HCT116 (cell line): Measurements from ENCODE around the gene BACH1. TPM values are rescaled to one million over a fixed set of nuclear protein-coding genes. Genes with fewer than 3 reads are reported as not detected.

Source experiments
- ATAC-seq: fragments of 200-7000 bp; cut with Tn5 transposase; 2 replicates; pipeline ENCODE4 v1.9.1; 2020; ENCODE audit warnings: mild to moderate bottlenecking, moderate library complexity
- BruUV-seq: library from RNA; stranded (reverse); fragments of 400-500 nt; replicated peaks from 2 replicates; lab custom pipeline; 2021; lab: Mats Ljungman, UMichigan
- CTCF ChIA-PET: fragments of 300-600 bp; sonication (Branson Sonifier 250); formaldehyde crosslinking; loops from one replicate; lab custom pipeline; 2021; ENCODE audit warnings: antibody characterized with exemption; lab: Charles Lee
- POLR2A ChIA-PET: fragments of 300-600, 350-600 bp; sonication (Branson Sonifier 250); formaldehyde crosslinking; loops from one replicate; lab custom pipeline; 2021; ENCODE audit warnings: antibody characterized with exemption; lab: Charles Lee
- RAD21 ChIA-PET, 2 experiments: fragments of 300-600 bp; sonication (Branson Sonifier 250); formaldehyde crosslinking; loops; one replicate each; lab custom pipeline; 2023; ENCODE audit warnings: low total read pairs in 2 of 2; ENCODE audit not compliant: uncharacterized antibody in 2 of 2, unreplicated experiment in 2 of 2, low non-redundant PET in 1 of 2; lab: Charles Lee
- DNase-seq: peaks from one replicate; pipeline ENCODE4 v3.0.0-alpha.2; 2010; ENCODE audit warnings: low read depth, low spot score
- H2AFZ ChIP-seq: fragments of 200-600 bp; shearing (Covaris generic), sonication (generic); 2 replicates; pipeline ENCODE4 v1.6.1; 2017; ENCODE audit warnings: low read depth, mixed run types, mixed read lengths, antibody characterized with exemption, low read length; ENCODE audit not compliant: poor library complexity, severe bottlenecking
- H3K27ac ChIP-seq: 2 replicates; pipeline ENCODE4 v1.5.1; 2012; ENCODE audit warnings: low read depth, low read length
- H3K27me3 ChIP-seq: fragments of 200-600 bp; sonication (generic); 2 replicates; pipeline ENCODE4 v1.6.1; 2016; ENCODE audit warnings: mixed run types, low read length, mixed read lengths; ENCODE audit not compliant: insufficient read depth
- H3K36me3 ChIP-seq, 2 experiments: fragments of 200-500 bp in 1 of 2; fragments of 200-600 bp in 1 of 2; sonication (Bioruptor generic) in 1 of 2; sonication (generic) in 1 of 2; 2 replicates each; pipeline versions ENCODE4 v1.5.1 to v1.6.1; 2014 to 2016; ENCODE audit warnings: low read length in 2 of 2, inconsistent platforms in 1 of 2, mixed read lengths in 1 of 2, mixed run types in 1 of 2; ENCODE audit not compliant: insufficient read depth in 2 of 2, control insufficient read depth in 1 of 2
- H3K4me1 ChIP-seq, 2 experiments: fragments of 200-600 bp in 1 of 2; sonication (generic) in 1 of 2; 2 replicates each; pipeline versions ENCODE4 v1.5.1 to v1.6.1; 2012 to 2017; ENCODE audit warnings: low read length in 2 of 2, inconsistent platforms in 1 of 2, mild to moderate bottlenecking in 1 of 2, mixed read lengths in 1 of 2, mixed run types in 1 of 2, moderate library complexity in 1 of 2; ENCODE audit not compliant: insufficient read depth in 2 of 2, control insufficient read depth in 1 of 2
- H3K4me2 ChIP-seq: fragments of 200-600 bp; sonication (generic); 2 replicates; pipeline ENCODE4 v1.6.1; 2017; ENCODE audit warnings: mixed run types, low read length, mixed read lengths
- H3K4me3 ChIP-seq, 2 experiments: fragments of 200-600 bp in 1 of 2; sonication (generic) in 1 of 2; replicated peaks in 1 of 2; 2 replicates each; pipeline ENCODE4 v1.5.1; 2011 to 2016; ENCODE audit warnings: low read length in 2 of 2, control low read depth in 1 of 2, low read depth in 1 of 2, mild to moderate bottlenecking in 1 of 2, mixed read lengths in 1 of 2, mixed run types in 1 of 2
- H3K79me2 ChIP-seq: fragments of 200-600 bp; sonication (generic); 2 replicates; pipeline ENCODE4 v1.6.1; 2017; ENCODE audit warnings: mild to moderate bottlenecking, mixed run types, low read length, moderate library complexity, mixed read lengths; ENCODE audit not compliant: insufficient read depth
- H3K9ac ChIP-seq: fragments of 200-600 bp; sonication (generic); 2 replicates; pipeline ENCODE4 v1.6.1; 2016; ENCODE audit warnings: low read length, mixed read lengths
- H3K9me2 ChIP-seq: fragments of 200-600 bp; sonication (generic), shearing (Covaris generic); 2 replicates; pipeline ENCODE4 v1.6.1; 2017; ENCODE audit warnings: mixed run types, mild to moderate bottlenecking, moderate library complexity; ENCODE audit not compliant: insufficient read depth
- H3K9me3 ChIP-seq, 2 experiments: fragments of 200-500 bp in 1 of 2; fragments of 200-600 bp in 1 of 2; sonication (Bioruptor generic) in 1 of 2; sonication (generic) in 1 of 2; 2 replicates each; pipeline ENCODE4 v1.6.1; 2014 to 2017; ENCODE audit warnings: low read length in 2 of 2, mixed read lengths in 2 of 2, inconsistent platforms in 1 of 2, low read depth in 1 of 2, mild to moderate bottlenecking in 1 of 2, mixed run types in 1 of 2, moderate library complexity in 1 of 2; ENCODE audit not compliant: control insufficient read depth in 1 of 2, insufficient read depth in 1 of 2
- H4K20me1 ChIP-seq: fragments of 200-600 bp; sonication (generic), shearing (Covaris generic); 2 replicates; pipeline ENCODE4 v1.6.1; 2017; ENCODE audit warnings: mixed run types, mild to moderate bottlenecking, moderate library complexity; ENCODE audit not compliant: insufficient read depth
- CBX3 ChIP-seq: IDR thresholded peaks from 2 replicates; pipeline ENCODE4 v1.6.1; 2012; ENCODE audit warnings: low read depth
- CEBPB ChIP-seq: IDR thresholded peaks from 2 replicates; pipeline ENCODE4 v1.6.1; 2012; ENCODE audit warnings: low read depth
- CTCF ChIP-seq, 3 experiments: fragments of 200-600 bp in 1 of 3; sonication (generic) in 1 of 3; IDR thresholded peaks in 2 of 3; conservative IDR thresholded peaks in 1 of 3; 2 replicates each; pipeline ENCODE4 v1.5.1; 2012 to 2017; ENCODE audit warnings: low read depth in 2 of 3, low read length in 2 of 3, antibody characterized with exemption in 1 of 3, borderline replicate concordance in 1 of 3, control low read depth in 1 of 3, mild to moderate bottlenecking in 1 of 3, mixed read lengths in 1 of 3, mixed run types in 1 of 3, moderate library complexity in 1 of 3; ENCODE audit not compliant: insufficient read depth in 1 of 3
- EZH2 ChIP-seq: fragments of 200-600 bp; sonication (generic); IDR thresholded peaks from 2 replicates; pipeline ENCODE4 v1.6.1; 2017; ENCODE audit warnings: antibody characterized with exemption, mixed run types
- EZH2phosphoT487 ChIP-seq: fragments of 200-600 bp; IDR thresholded peaks from 2 replicates; pipeline ENCODE4 v1.6.1; 2018; ENCODE audit warnings: antibody characterized with exemption, borderline replicate concordance
- MAX ChIP-seq: IDR thresholded peaks from 2 replicates; pipeline ENCODE4 v1.6.1; 2012
- POLR2A ChIP-seq: IDR thresholded peaks from 2 replicates; pipeline ENCODE4 v1.7.0; 2011; ENCODE audit warnings: borderline replicate concordance; ENCODE audit not compliant: insufficient read depth, insufficient read length; ENCODE audit errors: extremely low read depth
- REST ChIP-seq: IDR thresholded peaks from 2 replicates; pipeline ENCODE4 v1.6.1; 2012; ENCODE audit warnings: low read depth
- SIN3A ChIP-seq: IDR thresholded peaks from 2 replicates; pipeline ENCODE4 v1.6.1; 2012; ENCODE audit warnings: low read depth
- SRF ChIP-seq: IDR thresholded peaks from 2 replicates; pipeline ENCODE4 v1.6.1; 2012; ENCODE audit warnings: low read depth
- YY1 ChIP-seq: IDR thresholded peaks from 2 replicates; pipeline ENCODE4 v1.6.1; 2011; ENCODE audit warnings: low read length, low read depth, moderate library complexity, mild to moderate bottlenecking; ENCODE audit not compliant: insufficient replicate concordance; ENCODE audit errors: extremely low read depth
- ZFX ChIP-seq: fragments of 450-650 bp; IDR thresholded peaks from 2 replicates; pipeline ENCODE4 v1.6.1; 2017
- intact Hi-C: fragments of 100-400 bp; cut with micrococcal nuclease; formaldehyde crosslinking; loops from 2 replicates; pipeline ENCODE4 v1.10.0; 2022
- total RNA-seq: library from RNA; stranded (reverse); gene quantifications from one replicate; pipeline ENCODE4 v1.2.1, GENCODE V29; 2021; ENCODE audit not compliant: unreplicated experiment
- TF ChIP-seq, protein P1 (sequence below): IDR thresholded peaks from 2 replicates; pipeline ENCODE4 v1.6.1; 2011; ENCODE audit warnings: mild to moderate bottlenecking, low read length, moderate library complexity; ENCODE audit not compliant: insufficient replicate concordance; ENCODE audit errors: extremely low read depth

The BACH1 gene
- total RNA-seq, 1 experiment from 2014 or later, result 28.4 TPM

DNA sequence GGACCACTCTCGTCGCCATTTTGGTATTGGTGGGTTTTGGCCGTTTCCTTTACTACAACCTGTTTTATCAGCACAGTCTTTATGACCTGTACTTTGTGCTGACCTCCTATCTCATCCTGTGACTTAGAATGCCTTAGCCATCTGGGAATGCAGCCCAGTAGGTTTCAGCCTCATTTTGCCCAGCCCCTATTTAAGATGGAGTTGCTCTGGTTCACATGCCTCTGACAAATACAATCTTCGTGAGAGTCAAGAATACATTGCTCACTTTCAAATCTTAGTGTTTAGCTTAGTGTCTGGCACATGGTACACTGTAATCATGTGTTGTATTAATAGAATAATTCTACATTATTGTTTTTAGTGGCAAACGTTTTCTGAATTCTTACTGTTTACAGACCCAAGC lies 88.9 kb downstream of the BACH1 start:
- ChIA-PET CTCF (no interaction called here), POLR2A (no interaction called here), RAD21 (no interaction called here)
- no peaks in the 10 kb centered on the region for H3K27me3 ChIP-seq
- no peaks in the 10 kb centered on the region for H3K36me3 ChIP-seq
- no peaks in the 10 kb centered on the region for H3K4me1 ChIP-seq
- no TSS peak for BruUV-seq
- H2AFZ ChIP-seq, result no peak overlapping the region
- no peaks in the 10 kb centered on the region for H3K9me2 ChIP-seq
- H3K27ac ChIP-seq, result no peak overlapping the region
- DNase-seq (no peak), ATAC-seq (no peak)
- no peak overlapping the region for H3K4me2 ChIP-seq
- no peaks in the 10 kb centered on the region for H4K20me1 ChIP-seq
- no peaks in the 10 kb centered on the region for H3K79me2 ChIP-seq
- no peak overlapping the region for H3K9ac ChIP-seq
- TF ChIP-seq ZFX (no peak), YY1 (no peak), POLR2A (no peak), EZH2 (no peak), CBX3 (no peak), EZH2phosphoT487 (no peak)
- no peak overlapping the region for H3K4me3 ChIP-seq
- intact Hi-C loops, result no loop called here
- no peaks in the 10 kb centered on the region for H3K9me3 ChIP-seq

DNA sequence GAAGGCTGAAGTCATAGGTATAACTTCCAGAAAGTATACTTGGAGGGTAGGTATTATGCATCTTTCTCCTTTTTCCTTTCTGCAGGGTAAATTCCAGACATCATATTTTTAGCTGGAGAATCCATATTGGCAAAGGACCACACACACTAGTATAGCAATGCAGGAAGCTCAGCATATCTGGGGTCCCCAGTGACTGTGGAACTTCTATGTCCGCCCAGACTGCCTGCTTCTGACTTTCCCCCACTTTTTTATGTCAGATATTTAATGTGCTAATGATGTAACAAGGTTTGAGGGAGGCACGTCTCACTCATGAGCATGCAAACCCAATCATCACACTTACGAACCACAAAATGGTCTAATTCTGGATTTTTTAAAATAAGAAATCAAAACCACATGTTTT lies 90.4 kb downstream of the BACH1 start:
- ChIA-PET POLR2A (no interaction called here), RAD21 (no interaction called here), CTCF (no interaction called here)
- H3K4me3 ChIP-seq, result no peak overlapping the region
- no peaks in the 10 kb centered on the region for H3K9me2 ChIP-seq
- H4K20me1 ChIP-seq, result no peaks in the 10 kb centered on the region
- no peaks in the 10 kb centered on the region for H3K27me3 ChIP-seq
- no peaks in the 10 kb centered on the region for H3K36me3 ChIP-seq
- no peak overlapping the region for H3K27ac ChIP-seq
- H3K9me3 ChIP-seq, result no peaks in the 10 kb centered on the region
- DNase-seq (no peak), ATAC-seq (no peak)
- no peak overlapping the region for H2AFZ ChIP-seq
- no peak overlapping the region for H3K9ac ChIP-seq
- no peaks in the 10 kb centered on the region for H3K79me2 ChIP-seq
- BruUV-seq, result no TSS peak
- H3K4me1 ChIP-seq, result no peaks in the 10 kb centered on the region
- no peak overlapping the region for H3K4me2 ChIP-seq
- intact Hi-C loops, result no loop called here
- TF ChIP-seq REST (no peak), MAX (no peak), YY1 (no peak), CBX3 (no peak), CTCF (IDR thresholded peaks at IDR 0.05 in 2 of 3, conservative IDR thresholded peaks at IDR 0.05 in 1 of 3; ENCODE audit: borderline replicate concordance in 1 of 3, insufficient read depth in 1 of 3, low read depth in 2 of 3, low read length in 2 of 3) (no peak), POLR2A (no peak), CEBPB (no peak), EZH2 (no peak), SRF (no peak), SIN3A (no peak)
- TF ChIP-seq, protein P1, sequence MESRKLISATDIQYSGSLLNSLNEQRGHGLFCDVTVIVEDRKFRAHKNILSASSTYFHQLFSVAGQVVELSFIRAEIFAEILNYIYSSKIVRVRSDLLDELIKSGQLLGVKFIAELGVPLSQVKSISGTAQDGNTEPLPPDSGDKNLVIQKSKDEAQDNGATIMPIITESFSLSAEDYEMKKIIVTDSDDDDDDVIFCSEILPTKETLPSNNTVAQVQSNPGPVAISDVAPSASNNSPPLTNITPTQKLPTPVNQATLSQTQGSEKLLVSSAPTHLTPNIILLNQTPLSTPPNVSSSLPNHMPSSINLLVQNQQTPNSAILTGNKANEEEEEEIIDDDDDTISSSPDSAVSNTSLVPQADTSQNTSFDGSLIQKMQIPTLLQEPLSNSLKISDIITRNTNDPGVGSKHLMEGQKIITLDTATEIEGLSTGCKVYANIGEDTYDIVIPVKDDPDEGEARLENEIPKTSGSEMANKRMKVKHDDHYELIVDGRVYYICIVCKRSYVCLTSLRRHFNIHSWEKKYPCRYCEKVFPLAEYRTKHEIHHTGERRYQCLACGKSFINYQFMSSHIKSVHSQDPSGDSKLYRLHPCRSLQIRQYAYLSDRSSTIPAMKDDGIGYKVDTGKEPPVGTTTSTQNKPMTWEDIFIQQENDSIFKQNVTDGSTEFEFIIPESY, result no peak
